Measurements from ENCODE around the gene SETD3.

Gene SETD3

GRCh38 chr14:99395909-99396530 is 84.6 kb downstream of the SETD3 start:
- DNase-seq (ENCODE audit: low read depth in 2 of 2) = peak; percentile 11 to 25

GRCh38 chr14:99394602-99395156 is 86.0 kb downstream of the SETD3 start:
- no peak for DNase-seq (ENCODE audit: low read depth in 2 of 2)

- peak; percentile 6 to 23 for DNase-seq (ENCODE audit: low read depth in 2 of 2)
Measured at GRCh38 chr14:99393059-99393655, 87.5 kb downstream of the SETD3 start.

DNA sequence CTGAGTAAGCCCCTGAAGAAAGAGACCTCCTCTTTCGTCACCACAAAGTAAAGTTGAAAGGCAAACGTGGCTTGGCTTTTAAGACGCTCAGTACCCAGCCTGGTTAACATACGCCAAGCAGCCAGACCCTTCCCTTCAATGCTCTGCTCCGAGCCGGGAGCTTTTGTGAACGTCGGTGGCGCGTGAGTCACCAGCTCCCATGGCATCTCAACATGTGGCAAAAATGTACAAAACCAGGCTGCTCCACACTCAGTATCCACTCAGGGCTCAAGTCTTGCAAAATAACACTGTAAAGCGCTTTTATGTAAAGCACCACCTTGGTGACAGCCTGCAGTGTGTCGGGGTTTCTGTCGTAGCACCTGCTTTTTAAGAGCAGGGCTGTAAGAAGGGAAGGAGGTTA is 89.0 kb downstream of the SETD3 start:
- DNase-seq (ENCODE audit: low read depth in 2 of 2) = no peak

DNA sequence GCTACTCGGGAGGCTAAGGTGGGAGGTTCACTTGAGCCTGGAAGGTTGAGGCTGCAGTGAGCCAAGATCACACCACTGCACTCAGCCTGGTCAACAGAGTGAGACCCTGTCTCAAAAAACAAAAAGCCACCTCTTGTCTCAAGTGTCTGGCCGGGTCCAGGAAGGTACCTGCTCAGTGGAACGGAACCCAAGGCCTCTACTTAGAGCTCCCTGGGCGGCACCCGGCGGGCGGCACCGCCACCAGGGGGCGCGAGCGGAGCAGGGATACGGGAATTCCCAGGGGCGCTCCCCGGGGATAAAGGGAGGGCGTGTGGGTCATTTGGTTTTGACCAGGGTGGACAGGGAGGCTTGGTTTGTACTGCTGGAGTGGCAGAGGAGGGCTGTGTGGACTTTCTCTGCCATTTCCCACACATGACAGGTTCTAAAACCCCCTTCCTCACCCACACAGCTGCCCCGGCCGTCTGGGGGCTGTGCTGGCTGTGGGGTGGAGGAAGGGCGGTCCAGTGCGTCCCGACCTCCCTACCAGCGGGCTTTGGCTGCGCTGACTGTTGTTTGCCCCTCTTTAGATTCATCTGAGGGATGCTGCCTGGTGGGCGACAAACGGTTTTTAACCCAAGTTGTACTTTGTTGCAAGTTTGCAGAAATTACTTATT is 91.4 kb downstream of the SETD3 start:
- peak; percentile 15 to 43 for DNase-seq (ENCODE audit: low read depth in 2 of 2)

GRCh38 chr14:99388286-99388685 is 92.4 kb downstream of the SETD3 start:
- no peak for DNase-seq (ENCODE audit: low read depth in 2 of 2)

GRCh38 chr14:99387880-99388279 is 92.8 kb downstream of the SETD3 start:
- DNase-seq (ENCODE audit: low read depth in 2 of 2) = no peak

GRCh38 chr14:99384450-99385417 is 95.9 kb downstream of the SETD3 start:
- DNase-seq (ENCODE audit: low read depth in 2 of 2) = no peak

DNA sequence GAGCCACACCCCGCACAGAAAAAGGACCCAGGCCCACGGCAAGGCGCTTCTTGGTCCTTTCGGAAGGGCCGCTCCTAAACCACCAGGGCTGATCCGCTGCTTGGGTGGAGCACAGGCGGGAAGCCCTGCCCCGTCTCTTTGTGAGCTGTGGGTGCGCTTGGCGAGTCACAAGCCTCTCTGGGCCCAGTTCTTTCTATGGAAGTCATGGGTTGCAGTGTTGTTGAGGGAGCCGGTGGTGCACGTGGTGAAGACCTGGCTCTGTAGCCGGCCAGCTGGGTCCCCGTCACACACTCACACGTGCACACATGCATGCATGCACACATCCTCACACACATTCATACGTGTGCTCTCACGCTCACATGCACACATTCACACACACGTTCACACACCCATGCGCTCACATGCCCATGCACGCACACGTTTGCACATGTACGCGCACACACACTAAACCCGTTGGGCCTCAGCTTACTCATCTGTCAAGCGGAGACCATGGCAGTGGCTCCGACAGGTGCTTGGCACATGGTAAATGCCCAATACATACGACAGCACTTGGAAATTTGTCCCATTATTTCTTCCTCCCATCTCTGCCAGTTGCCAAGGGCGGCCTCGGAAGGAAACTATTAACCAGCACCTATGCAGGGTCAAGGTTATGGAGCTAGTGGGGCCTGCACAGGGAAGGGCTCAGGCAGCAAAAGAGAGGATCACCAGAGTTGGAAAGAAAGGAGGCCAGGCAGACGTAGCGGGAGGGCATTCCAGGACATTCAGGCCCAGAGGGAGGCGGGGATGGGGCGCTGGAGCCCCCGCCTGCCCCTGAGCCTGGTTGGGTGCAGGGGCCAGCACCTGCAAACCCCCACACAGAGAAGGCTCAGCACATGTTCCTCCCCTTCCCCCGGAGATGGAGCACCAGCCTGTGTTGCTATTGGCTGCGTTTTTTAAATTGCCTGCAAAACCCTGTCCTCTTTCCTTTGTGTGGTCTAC is 96.9 kb downstream of the SETD3 start:
- DNase-seq (ENCODE audit: low read depth in 2 of 2) = no peak

DNA sequence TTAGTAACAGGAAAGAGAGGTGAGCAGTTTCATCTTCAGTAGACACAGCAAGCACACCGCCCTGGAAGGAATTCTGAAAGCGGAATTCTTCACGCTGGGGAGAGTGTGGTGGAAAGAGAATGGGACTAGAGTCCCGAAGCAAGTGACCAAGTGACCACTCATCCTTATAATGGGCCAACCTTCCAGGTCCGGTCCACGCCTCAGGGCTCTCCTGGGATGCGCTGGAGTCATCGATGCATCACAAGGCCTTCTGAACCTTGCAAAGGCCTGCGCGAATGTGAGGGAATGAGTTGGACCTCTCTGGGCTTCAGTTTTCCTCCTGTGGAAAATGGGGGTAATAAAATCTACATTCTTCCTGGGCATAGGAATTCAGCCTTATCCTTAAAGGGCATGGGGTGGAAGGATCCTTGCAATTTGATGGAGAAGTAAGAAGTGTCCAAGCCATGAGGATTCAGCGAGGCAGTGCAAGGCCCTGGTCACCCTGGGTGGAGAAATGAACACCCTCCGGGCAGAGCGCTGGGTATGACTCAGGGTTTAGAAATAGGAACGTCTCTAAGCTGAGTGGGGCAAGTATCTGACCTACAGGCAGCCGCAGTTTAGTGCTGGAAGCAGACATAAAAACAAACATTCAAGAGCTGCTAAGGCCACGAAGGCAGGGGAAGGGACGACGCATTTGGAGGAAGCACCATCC is 97.7 kb downstream of the SETD3 start:
- no peak for DNase-seq (ENCODE audit: low read depth in 2 of 2)

- no peak for DNase-seq (ENCODE audit: low read depth in 2 of 2)
Measured at GRCh38 chr14:99382071-99382470, 98.6 kb downstream of the SETD3 start.

DNA sequence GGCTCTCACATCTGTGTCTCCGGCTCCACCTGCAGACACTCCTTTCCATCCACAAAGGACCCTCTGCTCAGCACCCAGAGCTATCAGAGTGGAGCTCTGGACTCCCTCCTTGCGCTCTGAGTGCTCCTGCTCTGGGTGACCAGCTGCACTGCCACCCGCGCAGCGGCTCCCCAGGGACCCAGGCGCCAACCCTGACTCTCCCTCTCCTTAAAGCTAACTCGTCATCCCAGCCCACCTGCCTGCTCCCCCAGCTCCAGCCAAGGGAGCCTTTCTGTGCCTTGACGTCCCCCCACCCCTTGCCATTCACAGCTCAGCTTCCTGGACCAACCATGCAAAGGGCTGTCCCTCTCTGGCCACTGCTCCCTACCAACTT is 99.0 kb downstream of the SETD3 start:
- no peak for DNase-seq (ENCODE audit: low read depth in 2 of 2)

DNA sequence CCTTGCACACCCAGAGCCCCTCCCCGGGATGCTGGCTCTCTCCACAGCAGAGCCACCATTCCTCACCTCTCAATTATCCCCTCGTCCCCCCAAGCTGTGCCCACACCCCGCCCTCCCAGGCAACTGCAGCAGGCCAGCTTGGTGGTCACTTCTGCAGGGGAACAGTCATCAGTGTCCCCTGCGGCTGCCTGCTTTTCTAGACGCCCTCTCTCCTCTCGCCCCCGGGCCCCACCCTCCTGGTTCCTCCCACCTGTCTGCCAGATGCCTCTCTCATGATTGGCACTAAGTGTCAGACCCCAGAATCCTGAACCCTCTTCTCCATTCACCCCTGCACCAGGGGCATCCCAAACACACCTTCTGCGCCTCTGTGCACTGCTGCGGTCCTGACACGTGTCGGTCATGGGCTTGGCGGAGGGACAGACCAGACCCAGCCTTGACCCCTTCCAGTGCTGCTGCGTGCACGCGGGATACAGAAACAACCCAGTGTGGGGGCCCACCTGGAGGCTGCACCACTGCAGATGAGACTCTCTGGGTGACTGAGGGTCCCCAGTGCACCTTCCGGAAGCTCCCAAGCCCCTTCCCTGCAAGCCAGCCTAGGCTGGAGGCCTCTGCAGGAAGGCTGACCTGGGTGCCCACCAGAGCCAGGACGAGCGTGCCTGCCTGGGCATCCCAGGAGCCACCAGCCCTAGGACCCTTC is 99.5 kb downstream of the SETD3 start:
- no peak for DNase-seq (ENCODE audit: low read depth in 2 of 2)

- no peak for DNase-seq (ENCODE audit: low read depth in 2 of 2)
Measured at GRCh38 chr14:99380402-99380801, 100.3 kb downstream of the SETD3 start.

GRCh38 chr14:99378782-99379214 is 101.9 kb downstream of the SETD3 start:
- DNase-seq (ENCODE audit: low read depth in 2 of 2) = no peak

GRCh38 chr14:99377951-99378350 is 102.7 kb downstream of the SETD3 start:
- DNase-seq (ENCODE audit: low read depth in 2 of 2) = no peak

DNA sequence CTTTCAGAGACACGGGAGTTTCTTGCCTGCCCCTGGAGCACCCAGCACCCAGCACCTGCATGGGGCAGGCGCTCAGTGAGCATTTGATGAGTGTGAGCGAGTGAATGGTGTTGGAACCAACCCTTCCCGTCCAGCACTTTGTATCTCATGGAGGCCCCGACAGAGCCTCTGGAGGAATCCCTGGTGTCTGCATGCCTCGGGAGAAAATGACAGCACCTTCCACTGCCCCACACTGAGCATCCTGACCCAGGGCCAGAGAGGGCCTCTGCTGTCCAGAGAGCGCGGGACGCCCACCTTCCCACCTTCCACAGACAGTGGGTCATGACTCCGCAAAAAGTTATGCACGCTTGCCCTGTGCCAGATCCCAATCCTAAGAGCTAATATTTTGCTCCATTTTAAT is 105.7 kb downstream of the SETD3 start:
- DNase-seq (ENCODE audit: low read depth in 2 of 2) = no peak

GRCh38 chr14:99363616-99364290 is 116.9 kb downstream of the SETD3 start:
- no peak for DNase-seq (ENCODE audit: low read depth in 2 of 2)

DNA sequence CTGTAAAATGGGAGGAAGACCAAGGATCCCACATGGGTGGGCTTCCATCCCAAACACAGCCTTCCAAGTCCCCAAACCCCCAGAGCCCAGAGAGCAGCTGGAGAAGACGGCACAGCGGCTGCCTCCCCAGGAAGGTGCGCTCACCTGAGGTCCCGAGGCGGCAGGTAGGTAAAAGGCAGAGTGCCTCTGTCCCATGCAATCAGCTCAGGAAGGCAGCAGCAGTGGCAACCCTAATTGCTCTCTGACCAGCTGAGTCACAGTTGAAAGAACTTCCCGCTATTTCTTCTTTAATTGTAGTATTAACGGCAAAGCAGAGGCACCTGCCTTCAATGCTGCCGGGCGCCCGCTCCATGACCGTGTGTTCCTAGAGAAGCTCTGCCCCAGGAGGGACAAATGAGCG is 117.6 kb downstream of the SETD3 start:
- DNase-seq (ENCODE audit: low read depth in 2 of 2) = no peak

Measured in stimulated activated CD4-positive, alpha-beta T cell treated with anti-CD3 and anti-CD28 coated beads, Interleukin-1b, Interleukin-23, amount 100 ng/mL, for 4 hours (primary cell).